AG04450 (cell line): ENCODE data around the gene KCNN2. TPM values are rescaled to one million over a fixed set of nuclear protein-coding genes. Genes with fewer than 3 reads are reported as not detected.

Experiments used
- CTCF ChIA-PET: fragments of 300-600, 350-600 bp; formaldehyde crosslinking; extraction: SDS; loops from one replicate; lab custom pipeline; 2022; ENCODE audit warnings: antibody characterized with exemption, inconsistent platforms; lab: Charles Lee
- POLR2A ChIA-PET: fragments of 350-600 bp; formaldehyde crosslinking; extraction: SDS; loops from one replicate; lab custom pipeline; 2021; ENCODE audit warnings: antibody characterized with exemption, inconsistent platforms; lab: Yijun Ruan, JAX
- DNase-seq: peaks from one replicate; pipeline ENCODE4 v3.0.0-alpha.2; 2011; ENCODE audit warnings: low read depth, low spot score
- H3K27ac ChIP-seq: one replicate; pipeline ENCODE4 v1.5.1; 2012; ENCODE audit warnings: low read depth, low read length, control low read depth
- H3K27me3 ChIP-seq: one replicate; pipeline ENCODE4 v1.6.0; 2012; ENCODE audit warnings: low read length; ENCODE audit not compliant: control insufficient read depth, insufficient read depth
- H3K4me3 ChIP-seq: 2 replicates; pipeline ENCODE4 v1.5.1; 2011; ENCODE audit warnings: mild to moderate bottlenecking, low read depth, low read length, control low read depth
- H3K9me3 ChIP-seq: 2 replicates; pipeline ENCODE4 v1.5.1; 2012; ENCODE audit warnings: low read length; ENCODE audit not compliant: control insufficient read depth, insufficient read depth
- polyA plus RNA-seq: library from polyadenylated mRNA; depleted of rRNA; stranded (reverse); fragments of >200 nt; gene quantifications from 2 replicates; pipeline ENCODE4 v1.2.3, GENCODE V29; 2011
- TF ChIP-seq, protein P1 (sequence below): IDR thresholded peaks from 2 replicates; pipeline ENCODE4 v1.5.1; 2011; ENCODE audit warnings: low read depth, low read length, control low read depth, inconsistent platforms

The KCNN2 gene
- polyA plus RNA-seq, 1 experiment = 0.86 TPM

DNA sequence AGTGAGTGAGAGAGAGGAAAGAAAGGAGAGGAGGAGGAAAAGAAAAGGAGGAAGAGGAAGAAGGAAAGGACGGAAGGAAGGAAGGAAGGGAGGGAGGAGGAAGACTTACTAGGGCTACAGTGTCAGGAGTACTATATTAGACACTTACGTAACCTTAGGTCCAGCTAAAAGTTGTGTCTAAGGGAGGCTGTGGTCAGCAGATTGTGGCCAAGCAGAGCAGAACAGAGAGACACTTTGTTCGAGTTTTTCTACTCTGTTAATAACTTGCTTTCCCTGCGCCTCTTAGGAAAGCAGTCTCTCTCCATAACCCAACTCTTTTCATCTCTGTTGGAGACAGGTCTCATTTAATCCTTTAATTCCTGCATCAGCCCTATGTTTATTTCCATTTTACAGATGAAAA lies 138.9 kb downstream of the KCNN2 start:
- POLR2A ChIA-PET = no interaction called here
- no peak for DNase-seq
- Histone ChIP-seq H3K4me3 (no peak overlapping the region), H3K27me3 (no peaks in the 10 kb centered on the region), H3K9me3 (no peaks in the 10 kb centered on the region; the same call in 1 of the 2 replicates), H3K27ac (no peak overlapping the region)
- TF ChIP-seq, protein P1, sequence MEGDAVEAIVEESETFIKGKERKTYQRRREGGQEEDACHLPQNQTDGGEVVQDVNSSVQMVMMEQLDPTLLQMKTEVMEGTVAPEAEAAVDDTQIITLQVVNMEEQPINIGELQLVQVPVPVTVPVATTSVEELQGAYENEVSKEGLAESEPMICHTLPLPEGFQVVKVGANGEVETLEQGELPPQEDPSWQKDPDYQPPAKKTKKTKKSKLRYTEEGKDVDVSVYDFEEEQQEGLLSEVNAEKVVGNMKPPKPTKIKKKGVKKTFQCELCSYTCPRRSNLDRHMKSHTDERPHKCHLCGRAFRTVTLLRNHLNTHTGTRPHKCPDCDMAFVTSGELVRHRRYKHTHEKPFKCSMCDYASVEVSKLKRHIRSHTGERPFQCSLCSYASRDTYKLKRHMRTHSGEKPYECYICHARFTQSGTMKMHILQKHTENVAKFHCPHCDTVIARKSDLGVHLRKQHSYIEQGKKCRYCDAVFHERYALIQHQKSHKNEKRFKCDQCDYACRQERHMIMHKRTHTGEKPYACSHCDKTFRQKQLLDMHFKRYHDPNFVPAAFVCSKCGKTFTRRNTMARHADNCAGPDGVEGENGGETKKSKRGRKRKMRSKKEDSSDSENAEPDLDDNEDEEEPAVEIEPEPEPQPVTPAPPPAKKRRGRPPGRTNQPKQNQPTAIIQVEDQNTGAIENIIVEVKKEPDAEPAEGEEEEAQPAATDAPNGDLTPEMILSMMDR = no peak
- CTCF ChIA-PET = no interaction called here

DNA sequence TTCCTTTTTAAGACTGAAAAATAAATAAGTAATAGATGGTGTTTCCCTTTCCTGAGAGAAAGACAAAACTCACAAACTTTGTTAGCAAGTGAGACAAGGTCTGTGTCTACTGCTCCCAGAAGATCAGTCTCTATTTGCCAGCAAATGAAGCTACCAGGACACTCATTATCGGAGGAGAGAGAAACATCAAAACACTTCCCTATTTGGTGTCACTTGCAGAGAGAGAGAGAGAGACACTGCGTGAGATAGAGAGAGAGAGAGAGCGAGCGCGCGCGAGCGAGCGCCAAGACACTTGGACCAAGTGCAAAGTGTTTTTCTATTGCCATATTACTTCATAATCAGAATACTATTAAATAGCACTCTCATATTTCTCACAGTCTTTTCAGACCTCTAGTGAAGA lies 142.7 kb downstream of the KCNN2 start:
- ChIA-PET POLR2A (no interaction called here), CTCF (no interaction called here)
- Histone ChIP-seq H3K4me3 (no peak overlapping the region), H3K27me3 (no peaks in the 10 kb centered on the region), H3K9me3 (no peaks in the 10 kb centered on the region; the same call in 1 of the 2 replicates), H3K27ac (no peak overlapping the region)
- no peak for DNase-seq
- TF ChIP-seq, protein P1 = no peak

DNA sequence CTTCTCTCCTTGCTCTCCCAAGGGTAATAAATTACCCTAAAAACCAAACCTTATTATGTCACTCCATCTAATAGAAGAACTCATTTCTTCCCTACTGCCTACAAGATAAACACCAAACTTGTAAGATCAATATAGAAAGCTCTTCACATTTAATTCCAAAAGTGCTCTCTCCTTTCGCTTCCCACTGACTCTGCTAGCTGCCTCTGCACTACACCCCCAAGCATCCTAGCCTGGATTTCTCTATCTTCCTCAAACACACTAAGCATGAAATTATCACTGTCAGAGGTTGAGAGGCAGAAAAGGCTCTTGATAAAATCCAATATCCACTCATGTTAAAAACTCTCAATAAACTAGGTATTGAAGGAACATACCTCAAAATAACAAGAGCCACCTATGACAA lies 162.4 kb downstream of the KCNN2 start:
- ChIA-PET POLR2A (no interaction called here), CTCF (no interaction called here)
- DNase-seq = no peak
- Histone ChIP-seq H3K9me3 (no peaks in the 10 kb centered on the region), H3K4me3 (no peak overlapping the region), H3K27ac (no peak overlapping the region), H3K27me3 (no peaks in the 10 kb centered on the region)
- TF ChIP-seq, protein P1 = no peak

DNA sequence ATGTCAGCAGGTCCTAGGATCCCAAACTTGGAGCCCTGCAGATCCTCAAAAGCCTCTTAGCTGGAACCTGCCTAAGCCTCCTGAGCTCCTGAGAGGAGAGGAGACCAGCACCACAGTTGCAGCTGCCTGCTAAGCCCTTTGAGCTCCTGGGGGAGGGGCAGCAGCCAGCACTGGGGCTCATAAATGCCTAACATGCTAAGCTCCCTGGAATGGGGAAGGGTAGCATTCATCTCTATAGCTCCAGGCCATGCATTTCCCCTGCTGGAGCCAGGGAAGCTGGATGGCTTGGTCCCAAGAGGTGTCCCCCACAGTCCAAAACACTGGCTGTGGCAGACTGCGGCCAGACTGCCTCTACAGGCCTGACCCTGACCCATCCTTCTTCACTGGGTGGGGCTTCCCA lies 182.7 kb downstream of the KCNN2 start:
- TF ChIP-seq, protein P1 = no peak
- ChIA-PET POLR2A (no interaction called here), CTCF (no interaction called here)
- H3K27me3 ChIP-seq = no peaks in the 10 kb centered on the region
- no peak for DNase-seq
- no peak overlapping the region for H3K4me3 ChIP-seq
- no peak overlapping the region for H3K27ac ChIP-seq
- H3K9me3 ChIP-seq = peaks cover 12% of the 10 kb centered on the region
